Parathyroid adenoma (tissue), 2 donors: ENCODE data around the gene HDAC4.

ENCODE experiments used
- H2AFZ ChIP-seq: fragments of 300-600 bp; sonication (generic); one replicate; pipeline ENCODE4 v1.7.0; 2017; ENCODE audit warnings: antibody characterized with exemption, mild to moderate bottlenecking
- H3K27ac ChIP-seq: fragments of 300-600 bp; sonication (generic); one replicate; pipeline ENCODE4 v1.7.0; 2017
- H3K27me3 ChIP-seq: fragments of 300-600 bp; sonication (generic); one replicate; pipeline ENCODE4 v1.7.0; 2017; ENCODE audit warnings: low read length; ENCODE audit not compliant: control insufficient read depth, insufficient read depth
- H3K36me3 ChIP-seq: fragments of 300-600 bp; sonication (generic); one replicate; pipeline ENCODE4 v1.7.0; 2017; ENCODE audit warnings: low read length; ENCODE audit not compliant: control insufficient read depth, insufficient read depth
- H3K4me1 ChIP-seq: fragments of 300-600 bp; sonication (generic); one replicate; pipeline ENCODE4 v1.7.0; 2017; ENCODE audit warnings: control low read depth
- H3K4me2 ChIP-seq: fragments of 300-600 bp; sonication (generic); one replicate; pipeline ENCODE4 v1.7.0; 2017; ENCODE audit warnings: low read length
- H3K4me3 ChIP-seq: fragments of 300-600 bp; sonication (generic); one replicate; pipeline ENCODE4 v1.7.0; 2017; ENCODE audit warnings: low read depth, low read length
- H3K79me2 ChIP-seq: fragments of 300-600 bp; sonication (generic); one replicate; pipeline ENCODE4 v1.7.0; 2017; ENCODE audit warnings: control low read depth
- H3K9ac ChIP-seq: fragments of 300-600 bp; sonication (generic); one replicate; pipeline ENCODE4 v1.7.0; 2017; ENCODE audit warnings: mild to moderate bottlenecking
- H3K9me3 ChIP-seq: fragments of 300-600 bp; sonication (generic); one replicate; pipeline ENCODE4 v1.7.0; 2017; ENCODE audit warnings: low read length; ENCODE audit not compliant: control insufficient read depth
- CTCF ChIP-seq: fragments of 300-600 bp; sonication (generic); IDR thresholded peaks from one replicate; pipeline ENCODE4 v1.7.0; 2017; ENCODE audit warnings: antibody characterized with exemption, mild to moderate bottlenecking
- donor health status: primary hyperparathyroidism.

The HDAC4 gene

GRCh38 chr2:239391286-239392071 lies 9.3 kb downstream of the HDAC4 start:
- H3K4me1 ChIP-seq: no peaks in the 10 kb centered on the region
- H3K4me3 ChIP-seq: no peak overlapping the region
- H3K9ac ChIP-seq: no peak overlapping the region
- H2AFZ ChIP-seq: no peak overlapping the region
- H3K4me2 ChIP-seq: no peak overlapping the region
- peaks cover 21% of the 10 kb centered on the region for H3K79me2 ChIP-seq
- no peaks in the 10 kb centered on the region for H3K9me3 ChIP-seq
- H3K36me3 ChIP-seq: no peaks in the 10 kb centered on the region
- H3K27me3 ChIP-seq: no peaks in the 10 kb centered on the region
- H3K27ac ChIP-seq: no peak overlapping the region
- TF ChIP-seq CTCF: no peak

GRCh38 chr2:239390546-239391285 lies 10.1 kb downstream of the HDAC4 start:
- no peaks in the 10 kb centered on the region for H3K27me3 ChIP-seq
- H3K36me3 ChIP-seq: no peaks in the 10 kb centered on the region
- H3K27ac ChIP-seq: no peak overlapping the region
- no peak overlapping the region for H3K4me3 ChIP-seq
- no peak for TF ChIP-seq CTCF
- H3K4me2 ChIP-seq: no peak overlapping the region
- H3K9ac ChIP-seq: no peak overlapping the region
- H2AFZ ChIP-seq: no peak overlapping the region
- H3K9me3 ChIP-seq: no peaks in the 10 kb centered on the region
- H3K79me2 ChIP-seq: peaks cover 23% of the 10 kb centered on the region
- no peaks in the 10 kb centered on the region for H3K4me1 ChIP-seq

- Histone ChIP-seq H3K9me3 (no peaks in the 10 kb centered on the region), H3K9ac (no peak overlapping the region), H3K4me2 (no peak overlapping the region), H3K27me3 (no peaks in the 10 kb centered on the region), H2AFZ (no peak overlapping the region), H3K4me3 (no peak overlapping the region), H3K79me2 (peaks cover 23% of the 10 kb centered on the region), H3K36me3 (no peaks in the 10 kb centered on the region), H3K4me1 (no peaks in the 10 kb centered on the region), H3K27ac (no peak overlapping the region)
- no peak for TF ChIP-seq CTCF
Observed at GRCh38 chr2:239389414-239390329, 11.1 kb downstream of the HDAC4 start.

- H3K79me2 ChIP-seq: peaks cover 24% of the 10 kb centered on the region
- no peaks in the 10 kb centered on the region for H3K4me1 ChIP-seq
- H2AFZ ChIP-seq: no peak overlapping the region
- H3K36me3 ChIP-seq: no peaks in the 10 kb centered on the region
- TF ChIP-seq CTCF: no peak
- H3K4me2 ChIP-seq: no peak overlapping the region
- H3K9me3 ChIP-seq: no peaks in the 10 kb centered on the region
- no peak overlapping the region for H3K27ac ChIP-seq
- no peak overlapping the region for H3K9ac ChIP-seq
- no peaks in the 10 kb centered on the region for H3K27me3 ChIP-seq
- H3K4me3 ChIP-seq: no peak overlapping the region
Observed at GRCh38 chr2:239388236-239389151, 12.3 kb downstream of the HDAC4 start.
